Cardiac septum (tissue), 1 donor: ENCODE data around the gene KIRREL3. TPM values are rescaled to one million over a fixed set of nuclear protein-coding genes. Genes with fewer than 3 reads are reported as not detected.

Experiments used
- DNase-seq: peaks from one replicate; pipeline ENCODE4 v3.0.0-alpha.2; 2020; ENCODE audit warnings: low spot score
- intact Hi-C: fragments of 100-400 bp; cut with DNase I; formaldehyde crosslinking; loops from one replicate; pipeline ENCODE4 v1.14.0; 2022
- total RNA-seq: library from RNA; stranded (reverse); fragmentation: NEBNext Ultra II Directional; extraction: Animal tissue kit (Norgen Biotek cat#: 25700); gene quantifications from one replicate; pipeline ENCODE4 v1.2.1, GENCODE V29; 2021
- donor health status: DM: no; HTN: no; CAD: no.

KIRREL3 gene
- total RNA-seq, 1 donor from 2014 or later, result 0.30 TPM

DNA sequence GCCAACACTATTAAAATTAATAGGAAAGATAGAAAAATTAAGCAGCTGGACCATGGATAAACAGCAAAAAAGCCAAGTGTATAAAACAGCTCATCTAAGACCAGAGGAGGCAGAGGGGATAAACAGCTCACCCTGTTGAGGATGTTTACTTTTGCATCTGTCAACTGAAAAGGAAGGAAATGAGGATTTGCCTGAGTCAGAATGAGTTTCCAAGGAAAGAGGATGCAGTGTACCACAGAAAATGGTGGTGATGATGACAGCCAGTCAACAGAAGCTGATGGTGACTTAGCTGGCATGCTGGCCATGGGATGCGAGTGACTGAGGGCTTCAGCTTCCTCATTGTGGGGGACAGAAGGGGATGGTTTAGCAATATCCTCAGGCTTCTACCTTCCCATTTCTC lies 183.5 kb downstream of the KIRREL3 start:
- intact Hi-C loops, result no loop called here
- no peak for DNase-seq

DNA sequence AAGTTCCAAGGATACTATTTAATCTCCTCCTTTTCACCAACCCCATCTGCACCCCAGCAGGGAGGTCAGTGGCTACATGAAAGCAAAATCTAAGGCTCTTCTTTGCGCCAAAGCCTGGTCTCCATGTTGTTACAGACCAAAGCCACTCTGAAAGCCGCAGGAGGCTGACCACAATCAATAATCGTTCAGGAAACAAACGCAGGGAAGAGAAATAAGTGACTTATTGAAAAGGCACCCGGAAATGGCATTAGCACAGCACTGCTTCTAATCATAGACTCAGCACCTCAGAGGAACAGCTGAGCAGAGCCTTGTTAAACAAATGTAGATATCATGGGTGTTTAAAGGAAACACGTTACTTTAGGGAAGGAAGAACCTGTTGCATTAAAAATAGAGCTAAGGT lies 183.9 kb downstream of the KIRREL3 start:
- intact Hi-C loops, result no loop called here
- DNase-seq, result no peak

DNA sequence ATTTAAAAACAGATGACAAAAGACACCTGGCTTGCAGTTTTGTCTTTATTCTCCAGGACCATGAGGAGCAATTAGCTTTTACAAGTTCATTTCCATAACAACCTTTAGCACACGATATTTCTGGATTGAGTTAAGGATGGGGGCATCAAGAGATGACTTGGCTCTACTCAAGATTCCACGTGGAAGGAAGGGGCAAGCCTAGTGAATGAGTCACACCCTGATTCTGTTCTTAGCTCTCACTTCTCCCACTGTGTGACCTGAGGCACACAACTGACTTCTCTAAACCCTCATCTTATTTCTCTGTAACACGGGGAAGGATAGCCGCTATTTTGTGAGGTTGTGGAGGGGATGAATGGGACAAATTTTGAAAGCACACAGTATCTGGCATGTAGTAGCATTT lies 185.5 kb downstream of the KIRREL3 start:
- intact Hi-C loops, result no loop called here
- DNase-seq, result no peak

DNA sequence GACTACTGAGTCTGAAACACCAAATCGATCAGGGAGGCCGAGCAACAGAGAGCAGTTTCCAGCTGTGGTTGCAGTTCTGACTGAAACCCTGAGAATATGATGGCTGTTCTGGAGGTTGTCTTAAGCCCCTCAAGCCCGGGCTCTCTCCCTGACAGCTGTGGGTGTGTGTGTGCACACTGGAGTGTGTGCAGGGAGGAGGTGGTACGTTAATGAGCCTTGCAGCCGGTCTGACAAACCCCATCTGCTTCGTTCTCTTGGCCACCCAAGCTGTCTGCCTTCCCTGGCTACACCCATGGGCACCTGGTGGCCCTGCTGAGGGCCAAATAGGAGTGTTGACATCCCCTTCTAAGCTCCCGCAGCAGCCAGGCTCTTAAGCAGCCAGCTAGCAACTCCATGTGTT lies 189.8 kb downstream of the KIRREL3 start:
- intact Hi-C loops, result no loop called here
- DNase-seq, result no peak

DNA sequence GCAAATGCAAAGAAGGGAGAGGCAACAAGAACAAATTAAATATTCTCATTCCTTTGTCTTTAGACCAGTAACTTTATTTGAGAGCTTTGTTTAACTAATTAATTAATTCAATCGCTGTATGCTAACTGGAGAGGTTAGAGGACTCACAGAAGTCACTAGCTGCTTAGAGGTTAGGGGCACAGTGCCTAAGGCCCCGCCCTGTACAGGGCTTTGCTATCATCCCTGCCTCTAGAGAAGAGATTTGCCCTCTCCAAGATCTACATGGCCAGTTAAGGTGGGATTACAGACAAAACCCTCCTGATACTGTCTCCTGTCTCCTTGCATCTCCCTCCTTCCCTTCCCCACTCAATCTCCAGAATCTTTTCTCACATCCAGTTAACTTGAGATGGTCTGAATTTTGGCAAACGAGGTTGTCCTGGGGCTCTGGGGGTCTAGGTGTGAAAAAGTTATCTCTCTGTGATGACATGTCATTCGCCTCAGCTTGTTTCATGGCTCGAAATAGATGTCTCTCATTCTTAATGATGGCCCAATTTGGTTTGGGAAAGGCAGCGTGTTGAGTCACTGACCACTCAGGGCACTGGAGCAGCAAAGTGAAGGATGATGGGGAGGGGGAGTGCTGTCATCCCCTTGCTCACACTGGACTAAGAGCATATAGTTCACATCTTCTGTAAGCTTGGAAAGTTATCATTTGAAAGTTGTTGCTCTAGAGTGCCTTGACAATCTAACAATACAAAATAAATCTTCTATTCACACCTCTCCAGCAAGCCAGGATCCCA lies 190.9 kb downstream of the KIRREL3 start:
- intact Hi-C loops, result no loop called here
- DNase-seq, result no peak

DNA sequence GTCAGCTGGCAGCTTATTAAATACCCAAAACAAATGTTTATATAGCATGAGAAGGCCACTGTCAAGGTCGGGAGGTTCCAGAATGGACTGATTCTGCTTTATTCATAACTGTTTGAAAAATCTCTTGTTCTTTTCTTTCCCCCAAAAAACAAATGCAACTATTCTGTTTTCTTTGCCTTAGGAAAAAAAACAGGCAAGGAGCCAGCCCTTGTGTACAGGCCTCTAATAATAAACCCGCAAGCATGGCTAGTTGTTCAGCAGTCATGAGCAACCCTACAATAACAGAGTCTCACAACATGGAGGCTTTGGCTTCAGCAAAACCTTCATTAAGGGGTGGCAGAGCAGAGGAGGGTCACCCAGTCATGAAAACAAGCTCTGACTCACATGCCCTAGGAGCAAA lies 191.7 kb downstream of the KIRREL3 start:
- no peak for DNase-seq
- intact Hi-C loops, result no loop called here

DNA sequence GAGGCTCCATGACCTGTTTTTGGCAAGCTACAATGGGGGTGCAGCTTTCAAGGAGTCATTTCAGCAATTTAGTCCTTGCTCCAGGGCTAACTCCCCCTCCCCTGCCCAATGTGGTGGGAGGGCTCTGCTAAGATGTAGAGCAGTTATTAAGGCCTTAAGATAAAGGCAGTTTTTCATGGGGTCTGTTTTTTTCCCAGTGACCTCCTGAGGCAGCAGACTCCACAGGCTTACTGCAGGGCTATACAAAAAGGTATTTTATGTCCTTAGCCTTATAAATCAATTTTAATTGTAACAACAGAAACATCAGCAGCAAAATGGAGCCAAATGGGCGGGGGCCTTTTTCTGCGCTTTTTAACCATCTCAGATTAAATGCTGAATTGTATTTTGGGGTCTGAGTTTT lies 192.3 kb downstream of the KIRREL3 start:
- no peak for DNase-seq
- intact Hi-C loops, result no loop called here

DNA sequence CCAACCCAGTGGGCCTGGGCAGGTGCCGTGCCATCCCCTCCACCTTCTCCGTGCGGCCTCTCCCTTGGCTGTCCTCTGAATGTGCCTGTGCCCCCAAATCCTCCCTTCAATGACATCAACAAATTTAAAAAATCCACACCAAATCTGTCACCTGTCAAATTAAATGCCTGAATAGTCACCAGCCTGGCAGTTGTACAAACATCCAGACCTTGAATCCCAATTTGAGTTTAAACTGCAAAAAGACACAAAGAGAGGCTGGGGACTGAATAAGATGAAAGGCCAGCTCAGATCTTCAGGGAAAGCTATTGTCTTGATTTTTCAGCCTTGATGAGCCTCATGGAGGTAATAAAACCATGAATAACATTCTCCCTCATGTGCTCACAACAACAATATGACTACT lies 194.7 kb downstream of the KIRREL3 start:
- intact Hi-C loops, result no loop called here

DNA sequence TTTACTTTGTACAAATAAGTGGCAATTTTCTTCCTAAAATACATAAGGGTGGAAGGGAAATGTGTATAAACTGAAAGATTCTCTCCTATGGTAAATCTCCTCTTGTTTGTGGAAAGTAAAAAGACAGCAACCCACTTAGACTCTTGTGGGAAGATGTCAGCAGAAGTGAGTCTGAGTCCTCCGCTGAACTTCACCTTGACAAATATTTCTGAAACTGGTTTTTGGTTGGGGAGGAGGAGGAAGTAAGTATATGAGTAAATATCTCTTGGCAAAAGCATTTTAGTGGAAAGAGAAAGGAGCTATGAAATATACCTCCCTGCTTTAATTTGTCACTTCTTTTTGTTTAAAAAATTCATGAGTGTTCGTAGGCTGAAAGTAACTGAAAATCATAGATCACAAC lies 196.2 kb downstream of the KIRREL3 start:
- intact Hi-C loops, result no loop called here
- DNase-seq, result no peak

More for the DNA sequence above, 194.7 kb downstream of the KIRREL3 start:
- no peak for DNase-seq

DNA sequence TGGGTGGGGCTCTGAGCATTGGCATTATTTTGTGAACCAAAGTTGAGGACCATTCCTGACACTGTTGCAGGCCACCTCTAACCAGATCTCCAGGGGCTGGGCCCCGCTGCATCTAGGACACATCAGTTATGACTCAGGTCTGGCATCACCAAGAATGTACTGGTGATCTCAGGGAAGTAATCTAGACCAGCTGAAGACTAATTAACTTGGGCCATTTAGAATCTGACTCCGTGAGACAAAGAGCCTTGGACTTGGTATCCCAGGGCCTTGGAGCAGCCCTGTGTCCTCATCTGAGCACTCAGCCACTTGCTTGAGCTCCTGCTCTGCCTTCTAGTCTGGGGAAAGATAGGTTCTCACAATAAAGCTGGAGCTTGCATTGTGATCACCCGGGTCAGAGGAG lies 200.6 kb downstream of the KIRREL3 start:
- no peak for DNase-seq
- intact Hi-C loops, result no loop called here

DNA sequence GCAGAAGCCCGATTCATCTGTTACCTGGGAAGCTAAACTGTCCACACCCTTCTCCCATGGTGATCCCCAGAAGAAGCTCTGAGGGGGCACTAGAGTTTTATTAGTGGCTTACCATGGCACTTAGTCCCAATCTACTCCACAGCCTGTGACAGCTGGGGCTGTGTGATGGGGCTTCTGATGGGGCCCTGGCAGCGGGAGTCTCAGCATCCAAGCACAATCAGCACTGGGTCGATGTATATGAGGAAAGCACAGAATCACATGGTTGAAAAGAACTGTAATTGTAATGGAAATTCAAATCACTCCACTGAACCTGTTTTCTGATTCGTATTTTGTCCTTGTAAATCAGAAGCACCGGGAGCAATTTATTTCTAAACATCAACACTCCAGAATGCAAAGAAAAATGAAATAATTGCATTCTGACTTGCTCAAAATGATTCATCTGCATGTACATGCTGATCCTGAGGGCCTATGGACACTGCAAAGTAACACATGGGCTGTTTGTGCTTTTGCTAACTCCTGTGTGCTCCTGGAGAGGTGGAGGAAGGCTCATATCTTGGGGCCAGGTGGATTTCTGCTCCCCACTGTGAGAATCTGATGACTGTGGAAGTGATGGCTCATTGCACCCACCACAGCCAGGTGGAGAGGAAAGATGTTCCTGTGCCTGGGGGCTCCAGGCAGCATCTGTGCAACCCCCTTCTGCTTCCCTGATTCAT lies 203.0 kb downstream of the KIRREL3 start:
- intact Hi-C loops, result no loop called here
- DNase-seq, result no peak

DNA sequence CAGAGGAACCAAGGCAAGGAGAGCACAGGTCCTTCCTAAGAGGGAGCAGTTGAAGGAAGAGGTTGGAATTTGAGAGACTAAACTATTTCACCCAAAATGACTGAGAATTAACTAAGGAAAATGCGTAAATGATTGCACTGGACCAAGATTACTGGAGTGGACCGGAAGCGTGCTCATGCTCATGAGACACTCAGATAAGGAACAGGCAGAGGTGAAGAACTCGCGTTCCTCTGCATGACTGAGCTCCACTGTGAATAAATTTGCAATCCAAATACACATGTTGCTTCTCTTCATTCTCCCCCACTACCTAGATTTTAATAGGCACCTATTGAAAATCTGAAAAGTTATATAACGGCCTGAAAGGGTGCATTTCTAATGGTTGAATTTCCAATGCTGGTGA lies 207.0 kb downstream of the KIRREL3 start:
- DNase-seq, result no peak
- intact Hi-C loops, result no loop called here

DNA sequence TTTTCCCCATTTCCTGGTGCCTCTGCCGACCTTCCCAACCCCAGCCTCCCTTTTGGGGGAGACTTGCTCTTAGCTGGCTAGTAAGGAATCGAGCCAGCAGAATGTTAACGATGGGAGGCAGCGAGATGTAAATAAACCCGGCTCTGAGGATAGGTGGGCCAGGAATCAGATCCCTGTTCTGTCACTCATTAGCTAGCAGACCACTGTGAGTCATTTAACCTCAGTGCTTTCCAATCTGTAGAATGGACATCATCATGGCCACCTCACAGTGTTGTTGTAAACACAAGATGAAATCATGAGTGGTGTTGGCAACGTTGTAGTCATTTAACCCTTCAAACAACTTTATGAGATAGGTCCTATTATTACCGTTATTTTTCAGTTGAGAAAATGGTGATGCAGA lies 208.6 kb downstream of the KIRREL3 start:
- intact Hi-C loops, result no loop called here
- DNase-seq, result no peak

DNA sequence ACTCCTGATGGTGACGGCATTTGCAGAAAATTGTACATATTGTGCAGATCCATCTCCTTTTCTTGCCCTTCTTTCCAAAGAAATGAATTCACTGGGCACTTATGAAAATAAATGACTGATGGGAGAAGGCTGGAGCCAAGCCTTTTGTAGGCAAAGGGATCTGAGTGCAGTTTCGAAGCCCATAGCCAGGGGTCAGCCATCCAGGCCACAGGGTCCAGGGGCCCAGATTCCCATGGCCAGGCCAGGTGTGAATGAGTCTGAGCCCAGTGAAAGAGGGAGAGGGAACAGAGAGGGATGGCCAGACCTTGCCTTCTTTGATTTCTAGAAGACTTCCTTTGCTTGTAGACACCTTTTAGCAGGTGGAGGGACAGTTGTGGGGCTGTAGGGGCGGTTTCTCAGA lies 209.1 kb downstream of the KIRREL3 start:
- intact Hi-C loops, result no loop called here

DNA sequence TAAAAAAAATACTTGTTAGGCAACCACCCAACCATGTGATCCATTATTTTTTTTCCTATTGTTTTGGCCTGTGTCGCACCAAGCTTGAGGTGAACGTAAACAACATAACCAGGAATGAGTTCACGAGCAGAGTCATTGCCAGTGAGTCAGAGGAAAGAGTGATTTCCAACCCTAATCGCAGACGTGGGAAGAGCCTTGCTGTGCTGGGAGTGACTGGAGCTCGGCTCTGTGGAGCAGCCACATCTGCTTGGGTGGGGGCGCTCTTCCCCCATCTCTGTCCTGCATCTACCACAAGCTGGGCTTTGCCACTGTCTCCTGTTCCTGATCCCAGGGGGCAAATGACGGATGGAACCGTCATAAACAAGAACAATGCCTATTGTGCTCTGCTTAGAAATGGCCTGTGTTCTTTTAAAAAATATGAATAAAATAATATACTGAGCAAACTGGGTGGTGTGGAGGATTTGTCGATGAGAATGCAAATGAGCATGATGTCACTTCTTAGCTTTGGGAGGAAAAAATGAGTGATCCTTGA lies 210.0 kb downstream of the KIRREL3 start:
- no peak for DNase-seq
- intact Hi-C loops, result no loop called here

More for the DNA sequence above, 209.1 kb downstream of the KIRREL3 start:
- no peak for DNase-seq

DNA sequence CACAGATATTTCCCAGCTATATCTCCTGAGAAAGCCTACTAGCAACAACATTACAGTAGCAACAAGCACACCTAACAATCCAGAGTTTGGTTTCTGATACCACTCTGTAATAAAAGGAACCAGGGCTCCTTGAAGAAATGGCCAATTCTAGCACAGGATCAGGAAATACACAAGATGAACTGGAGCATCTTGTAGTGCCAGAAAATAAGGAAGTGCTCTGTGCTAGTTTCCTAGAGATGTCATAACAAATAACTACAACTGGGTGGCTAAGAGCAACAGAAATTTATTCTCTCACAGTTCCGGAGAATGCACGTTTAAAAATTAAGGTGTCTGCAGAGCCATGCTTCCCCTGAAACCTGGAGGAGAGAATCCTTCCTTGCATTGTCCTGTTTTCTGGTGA lies 217.8 kb downstream of the KIRREL3 start:
- intact Hi-C loops, result no loop called here
- DNase-seq, result no peak

DNA sequence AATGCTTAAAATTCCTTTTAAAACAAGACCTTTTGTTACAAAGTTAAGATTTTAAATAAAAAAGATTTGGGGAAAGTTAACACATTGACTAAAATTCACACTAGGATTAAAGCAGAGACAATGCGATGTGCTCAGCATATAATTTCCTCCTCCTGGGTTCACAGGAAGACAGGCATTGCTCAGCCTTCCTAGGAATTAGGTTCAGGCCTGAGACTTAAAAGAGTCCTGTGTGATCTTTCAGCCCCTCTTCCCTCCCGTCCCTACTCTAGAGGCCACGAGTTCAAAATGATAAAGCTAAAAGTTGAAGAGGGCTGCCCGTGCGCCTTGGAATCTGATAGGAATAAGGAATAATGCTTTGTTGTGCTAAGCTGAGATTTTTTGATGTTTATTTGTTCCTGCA lies 218.6 kb downstream of the KIRREL3 start:
- intact Hi-C loops, result no loop called here
- DNase-seq, result no peak

DNA sequence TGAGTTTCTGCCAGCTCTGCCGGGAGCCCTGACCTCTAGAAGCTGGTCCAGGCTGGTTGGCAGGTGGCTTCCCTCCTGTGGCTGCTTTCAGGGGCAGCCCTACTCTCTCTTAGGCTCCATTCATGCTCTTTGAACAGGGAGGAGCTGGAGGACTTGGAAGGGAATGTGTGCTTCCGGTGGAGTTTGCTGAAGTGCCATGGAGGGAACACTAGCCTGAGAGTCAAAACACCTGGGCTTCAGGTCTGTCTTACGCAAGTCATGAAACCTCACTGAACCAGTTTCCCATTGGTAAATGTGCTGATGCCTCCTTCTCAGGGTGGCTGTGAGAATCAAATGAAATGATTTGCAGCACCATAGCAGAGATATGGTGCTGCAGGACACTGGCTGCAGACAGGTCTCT lies 224.5 kb downstream of the KIRREL3 start:
- intact Hi-C loops, result no loop called here
- no peak for DNase-seq

DNA sequence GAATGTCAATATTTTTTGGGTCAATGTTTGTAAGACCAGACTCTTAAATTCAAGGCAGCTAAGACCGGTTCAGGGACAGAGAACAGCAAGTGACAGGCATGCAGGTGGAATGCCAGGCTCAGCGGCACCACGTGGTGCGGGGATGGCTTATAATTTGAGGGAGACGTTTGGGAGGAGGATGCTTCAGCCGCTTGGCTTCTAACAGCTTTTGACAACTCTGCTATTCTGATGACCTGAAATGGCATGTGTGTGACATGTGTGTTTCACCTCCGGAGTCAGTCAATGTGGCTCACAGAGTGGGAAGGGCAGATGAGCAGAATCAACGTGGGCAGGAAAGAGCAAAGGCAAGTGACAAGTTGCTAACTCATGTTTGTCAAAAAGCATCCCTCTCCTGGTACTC lies 228.3 kb downstream of the KIRREL3 start:
- DNase-seq, result no peak
- intact Hi-C loops, result no loop called here

DNA sequence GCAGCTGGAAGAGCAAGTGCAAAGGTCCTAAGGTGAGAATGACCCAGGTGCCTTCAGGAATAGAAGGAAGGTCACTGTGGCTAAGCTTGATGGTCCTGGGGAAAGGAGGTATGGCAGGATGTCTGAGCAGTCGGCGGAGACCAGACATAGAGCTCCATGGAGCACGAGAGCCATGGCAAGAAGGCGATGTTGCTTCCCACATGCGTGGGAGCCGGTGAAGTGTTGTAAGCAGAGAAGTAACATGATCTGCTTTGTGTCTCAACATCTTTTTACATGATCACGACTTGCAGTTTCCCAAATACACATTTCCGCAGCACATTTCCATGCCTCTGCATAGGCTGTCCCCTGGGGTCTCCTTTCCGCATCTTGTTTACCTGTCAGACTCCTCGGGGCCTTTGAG lies 231.9 kb downstream of the KIRREL3 start:
- intact Hi-C loops, result no loop called here

DNA sequence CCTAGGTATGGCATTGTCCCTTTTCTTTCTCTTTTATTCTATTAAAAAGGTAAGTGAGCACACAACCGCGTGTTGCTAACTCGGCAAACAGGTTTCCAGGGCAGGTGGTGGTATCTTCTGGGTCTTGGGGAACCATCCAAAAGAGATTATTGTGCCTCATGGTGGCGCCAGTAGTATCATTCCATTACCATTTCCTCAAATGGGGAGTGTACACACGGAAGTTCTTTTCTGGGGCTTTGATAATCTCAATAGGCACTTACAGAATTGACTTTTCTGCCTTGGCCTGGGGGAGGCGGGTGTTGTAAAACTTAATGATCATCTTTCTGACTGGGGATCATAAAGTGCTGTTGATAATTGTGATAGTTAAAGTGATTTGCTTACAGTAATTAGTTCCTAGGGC lies 234.1 kb downstream of the KIRREL3 start:
- no peak for DNase-seq
- intact Hi-C loops, result no loop called here

More for the DNA sequence above, 231.9 kb downstream of the KIRREL3 start:
- DNase-seq, result no peak
